HepG2 (cell line): ENCODE measurements around the gene PLCB4. TPM values are rescaled to one million over a fixed set of nuclear protein-coding genes. Genes with fewer than 3 reads are reported as not detected.
A peak's percentile ranks its signal among the peaks of the same experiment; 100 is the strongest.

ENCODE experiments used
- ATAC-seq: fragments of 200-7000 bp; cut with Tn5 transposase; 3 replicates; pipeline ENCODE4 v1.9.1; 2020; ENCODE audit warnings: mild to moderate bottlenecking, moderate library complexity
- BruUV-seq: library from RNA; stranded (reverse); fragments of 400-500 nt; replicated peaks from 2 replicates; lab custom pipeline; 2021; lab: Mats Ljungman, UMichigan
- CTCF ChIA-PET: fragments of 300-600 bp; formaldehyde crosslinking; extraction: SDS; loops from one replicate; lab custom pipeline; 2021; ENCODE audit warnings: low total read pairs, inconsistent platforms, low intra/inter-chr PET ratio; lab: Yijun Ruan, JAX
- POLR2A ChIA-PET: fragments of 350-600 bp; sonication (Branson Sonifier 250); formaldehyde crosslinking; loops from one replicate; lab custom pipeline; 2020; ENCODE audit warnings: antibody characterized with exemption, inconsistent platforms; lab: Yijun Ruan, JAX
- DNase-seq: peaks from one replicate; pipeline ENCODE4 v3.0.0-alpha.2; 2015; ENCODE audit warnings: low spot score
- FAIRE-seq: peaks from 3 replicates; lab custom pipeline; 2011; peaks lifted over from hg19 to GRCh38; lab: Jason Lieb, UNC
- H2AFZ ChIP-seq: one replicate; pipeline ENCODE4 v1.6.1; 2011; ENCODE audit warnings: low read length, inconsistent platforms
- H3K27ac ChIP-seq: fragments of 300-600 bp; 3 replicates; pipeline ENCODE4 v1.8.0; 2011; ENCODE audit warnings: mixed run types, mild to moderate bottlenecking, mixed read lengths, low read length, inconsistent platforms; ENCODE audit not compliant: insufficient read depth; ENCODE audit errors: extremely low read length
- H3K27me3 ChIP-seq, 2 experiments: fragments of 200-600 bp in 1 of 2; 2 replicates in 1 of 2; 3 replicates in 1 of 2; pipeline versions ENCODE4 v1.6.0 to v1.8.0; 2011; ENCODE audit warnings: low read length in 2 of 2, mild to moderate bottlenecking in 2 of 2, moderate library complexity in 2 of 2, inconsistent platforms in 1 of 2; ENCODE audit not compliant: insufficient read depth in 2 of 2, control insufficient read depth in 1 of 2
- H3K36me3 ChIP-seq, 2 experiments: fragments of 200-600 bp in 1 of 2; replicated peaks in 1 of 2; 2 replicates in 1 of 2; 3 replicates in 1 of 2; pipeline versions ENCODE4 v1.5.1 to v1.8.0; 2011; ENCODE audit warnings: low read length in 2 of 2, inconsistent platforms in 1 of 2; ENCODE audit not compliant: insufficient read depth in 2 of 2, control insufficient read depth in 1 of 2
- H3K4me1 ChIP-seq: 2 replicates; pipeline ENCODE4 v1.5.1; 2012; ENCODE audit warnings: low read length, inconsistent platforms; ENCODE audit not compliant: insufficient read depth
- H3K4me2 ChIP-seq: 2 replicates; pipeline ENCODE4 v1.6.0; 2011; ENCODE audit warnings: low read depth, low read length, inconsistent platforms
- H3K4me3 ChIP-seq, 3 experiments: fragments of 200-600 bp in 1 of 3; sonication (generic), shearing (Covaris generic) in 1 of 3; replicated peaks in 1 of 3; 2 replicates each; pipeline ENCODE4 v1.5.1; 2011 to 2016; ENCODE audit warnings: low read length in 3 of 3, inconsistent platforms in 2 of 3, low read depth in 2 of 3, mild to moderate bottlenecking in 2 of 3, control low read depth in 1 of 3, mixed read lengths in 1 of 3; ENCODE audit not compliant: insufficient read depth in 1 of 3
- H3K79me2 ChIP-seq: one replicate; pipeline ENCODE4 v1.6.1; 2011; ENCODE audit warnings: low read length, inconsistent platforms; ENCODE audit not compliant: insufficient read depth
- H3K9ac ChIP-seq: 2 replicates; pipeline ENCODE4 v1.6.0; 2011; ENCODE audit warnings: mild to moderate bottlenecking, low read depth, low read length, inconsistent platforms; ENCODE audit not compliant: insufficient read depth
- H3K9me3 ChIP-seq: 2 replicates; pipeline ENCODE4 v1.5.1; 2012; ENCODE audit warnings: mild to moderate bottlenecking, low read length
- H4K20me1 ChIP-seq: 2 replicates; pipeline ENCODE4 v1.6.0; 2011; ENCODE audit warnings: inconsistent platforms, mild to moderate bottlenecking, low read length, moderate library complexity; ENCODE audit not compliant: insufficient read depth
- AGO2 ChIP-seq: fragments of 200-400 bp; formaldehyde crosslinking; optimal IDR thresholded peaks from 2 replicates; pipeline ENCODE3; 2017; ENCODE audit warnings: mild to moderate bottlenecking, low read depth, low read length, moderate library complexity
- EEA1 ChIP-seq: sonication (generic); formaldehyde crosslinking; IDR thresholded peaks from 2 replicates; pipeline ENCODE4 v1.5.1; 2020; ENCODE audit warnings: mild to moderate bottlenecking, missing genetic modification reagents, borderline replicate concordance
- KLF15 ChIP-seq: sonication (generic); formaldehyde crosslinking; IDR thresholded peaks from 2 replicates; pipeline ENCODE4 v1.8.1; 2023; ENCODE audit warnings: borderline replicate concordance, mild to moderate bottlenecking, inconsistent platforms, missing genetic modification reagents, mixed read lengths
- MAF1 ChIP-seq: sonication (generic); formaldehyde crosslinking; IDR thresholded peaks from 2 replicates; pipeline ENCODE4 v1.5.0; 2020; ENCODE audit warnings: missing genetic modification reagents, borderline replicate concordance
- MAFK ChIP-seq, 2 experiments: IDR thresholded peaks in 1 of 2; conservative IDR thresholded peaks in 1 of 2; 2 replicates each; pipeline ENCODE4 v1.6.1; 2011; ENCODE audit warnings: improper control_type of control experiment in 2 of 2, low read length in 2 of 2
- MYC ChIP-seq: sonication (generic); formaldehyde crosslinking; IDR thresholded peaks from 2 replicates; pipeline ENCODE4 v1.9.0; 2021; ENCODE audit warnings: missing genetic modification reagents, borderline replicate concordance
- PCBP1 ChIP-seq: fragments of 200-400 bp; formaldehyde crosslinking; IDR thresholded peaks from 2 replicates; pipeline ENCODE4 v1.6.1; 2017; ENCODE audit warnings: mild to moderate bottlenecking, low read depth, low read length, borderline replicate concordance
- RBM39 ChIP-seq: fragments of 200-400 bp; formaldehyde crosslinking; IDR thresholded peaks from one replicate; pipeline ENCODE4 v1.6.1; 2018; ENCODE audit warnings: antibody characterized with exemption, mild to moderate bottlenecking, low read depth, low read length; ENCODE audit not compliant: poor library complexity, severe bottlenecking
- SPEN ChIP-seq: sonication (generic); formaldehyde crosslinking; IDR thresholded peaks from 2 replicates; pipeline ENCODE4 v1.5.1; 2020; ENCODE audit warnings: low read depth, mild to moderate bottlenecking, missing genetic modification reagents
- ZNF138 ChIP-seq: sonication (generic); formaldehyde crosslinking; IDR thresholded peaks from 2 replicates; pipeline ENCODE4 v1.5.0; 2020; ENCODE audit warnings: mild to moderate bottlenecking, low read depth, missing genetic modification reagents
- ZNF263 ChIP-seq: sonication (generic); formaldehyde crosslinking; IDR thresholded peaks from 2 replicates; pipeline ENCODE4 v1.4.0; 2020; ENCODE audit warnings: missing genetic modification reagents
- ZNF674 ChIP-seq: sonication (generic); formaldehyde crosslinking; IDR thresholded peaks from 2 replicates; pipeline ENCODE4 v1.5.0; 2020; ENCODE audit warnings: low read depth, mild to moderate bottlenecking, missing genetic modification reagents
- ZNF75D ChIP-seq: sonication (generic); formaldehyde crosslinking; IDR thresholded peaks from 2 replicates; pipeline ENCODE4 v1.8.1; 2023; ENCODE audit warnings: missing genetic modification reagents, mild to moderate bottlenecking, borderline replicate concordance
- WGBS: methylation state at CpG from one replicate; pipeline ENCODE4 v1.1.6; 2017; ENCODE audit warnings: low lambda C conversion rate; 5-methylcytosine and 5-hydroxymethylcytosine counted together
- in situ Hi-C: cut with HindIII; loops from 2 replicates; pipeline ENCODE4 v1.10.0; 2017; ENCODE audit warnings: low pct_unique_long_range_greater_than_20kb; ENCODE audit not compliant: extremely low pct_ligation_motif_present
- intact Hi-C: fragments of 100-400 bp; cut with micrococcal nuclease; formaldehyde crosslinking; loops from one replicate; pipeline ENCODE4 v1.10.0; 2022; ENCODE audit not compliant: unreplicated experiment
- polyA plus RNA-seq, 8 experiments: library from polyadenylated mRNA; depleted of rRNA in 3 of 8; stranded (reverse) in 7 of 8; unstranded in 1 of 8; fragments of >200 nt; fragmentation: Illumina TruSeq in 4 of 8; extraction: Trizol in 4 of 8; gene quantifications; 2 replicates each; pipeline versions ENCODE4 v1.2.1 to v1.2.3, GENCODE V29; 2011 to 2016; ENCODE audit warnings: low read depth in 4 of 8, missing spikeins in 1 of 8, mixed read lengths in 1 of 8; ENCODE audit not compliant: insufficient read depth in 1 of 8
- total RNA-seq, 5 experiments: library from RNA; depleted of rRNA; stranded (reverse); fragments of >200 nt; fragmentation: Illumina TruSeq; extraction: Trizol; gene quantifications; 2 replicates each; pipeline ENCODE4 v1.2.3, GENCODE V29; 2016; ENCODE audit warnings: low read depth in 1 of 5
- TF ChIP-seq, protein P1 (sequence below): sonication (generic); formaldehyde crosslinking; IDR thresholded peaks from 2 replicates; pipeline ENCODE4 v1.9.0; 2021; ENCODE audit warnings: missing genetic modification reagents, borderline replicate concordance

Gene PLCB4
- total and polyA plus RNA-seq, 2 of the 13 experiments (the other 11 are each of a cell fraction or from before 2014, with no cell fraction given) = 0.01 TPM; not detected in 1

DNA sequence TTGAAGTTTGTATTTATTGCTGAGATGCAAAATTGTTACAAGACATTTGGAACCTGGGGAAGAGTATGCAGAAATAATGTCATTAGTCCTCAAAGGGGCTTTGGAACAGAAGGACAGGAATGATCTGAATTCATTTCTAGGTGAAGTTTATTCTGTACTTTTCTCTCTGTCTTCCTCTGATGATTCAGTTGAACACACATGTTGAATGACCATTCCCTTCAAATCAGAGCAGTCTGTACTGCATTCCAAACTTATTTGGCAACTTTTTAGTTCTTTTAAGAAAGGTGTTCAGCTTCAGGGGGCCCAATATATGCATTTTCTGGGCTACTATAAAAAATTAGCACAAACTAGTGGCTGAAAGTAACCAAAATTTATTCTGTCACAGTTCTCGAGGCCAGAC is 231.6 kb downstream of the PLCB4 start:
- Histone ChIP-seq H3K4me1 (peaks cover 27% of the 10 kb centered on the region), H3K27ac (no peak overlapping the region), H3K4me3 (no peak overlapping the region), H2AFZ (no peak overlapping the region), H3K4me2 (no peak overlapping the region), H3K27me3 (no peaks in the 10 kb centered on the region; a peak in 1 of 5 replicates), H3K9ac (no peak overlapping the region), H3K79me2 (no peaks in the 10 kb centered on the region), H3K9me3 (no peaks in the 10 kb centered on the region)
- POLR2A ChIA-PET = no interaction called here
- intact Hi-C loops = no loop called here
- 58% methylated on average over 1 of the region's 1 CpG for WGBS
- ATAC-seq = no peak
- in situ Hi-C loops = no loop called here
- no TSS peak for BruUV-seq
- no peak for TF ChIP-seq AGO2
- TF ChIP-seq MAFK (conservative IDR thresholded peaks at IDR 0.05 in 1 of 2, IDR thresholded peaks at IDR 0.05 in 1 of 2; ENCODE audit: low read length in 2 of 2) = 0 out of 4 replicates have a peak, but pooled peaks have one; percentile 3 to 12
- TF ChIP-seq, all 625 proteins: peak for 1
- Histone ChIP-seq H4K20me1 (no peaks in the 10 kb centered on the region), H3K36me3 (no peaks in the 10 kb centered on the region)
- no peak for FAIRE-seq
- CTCF ChIA-PET = no interaction called here
- DNase-seq = peak; percentile 16

DNA sequence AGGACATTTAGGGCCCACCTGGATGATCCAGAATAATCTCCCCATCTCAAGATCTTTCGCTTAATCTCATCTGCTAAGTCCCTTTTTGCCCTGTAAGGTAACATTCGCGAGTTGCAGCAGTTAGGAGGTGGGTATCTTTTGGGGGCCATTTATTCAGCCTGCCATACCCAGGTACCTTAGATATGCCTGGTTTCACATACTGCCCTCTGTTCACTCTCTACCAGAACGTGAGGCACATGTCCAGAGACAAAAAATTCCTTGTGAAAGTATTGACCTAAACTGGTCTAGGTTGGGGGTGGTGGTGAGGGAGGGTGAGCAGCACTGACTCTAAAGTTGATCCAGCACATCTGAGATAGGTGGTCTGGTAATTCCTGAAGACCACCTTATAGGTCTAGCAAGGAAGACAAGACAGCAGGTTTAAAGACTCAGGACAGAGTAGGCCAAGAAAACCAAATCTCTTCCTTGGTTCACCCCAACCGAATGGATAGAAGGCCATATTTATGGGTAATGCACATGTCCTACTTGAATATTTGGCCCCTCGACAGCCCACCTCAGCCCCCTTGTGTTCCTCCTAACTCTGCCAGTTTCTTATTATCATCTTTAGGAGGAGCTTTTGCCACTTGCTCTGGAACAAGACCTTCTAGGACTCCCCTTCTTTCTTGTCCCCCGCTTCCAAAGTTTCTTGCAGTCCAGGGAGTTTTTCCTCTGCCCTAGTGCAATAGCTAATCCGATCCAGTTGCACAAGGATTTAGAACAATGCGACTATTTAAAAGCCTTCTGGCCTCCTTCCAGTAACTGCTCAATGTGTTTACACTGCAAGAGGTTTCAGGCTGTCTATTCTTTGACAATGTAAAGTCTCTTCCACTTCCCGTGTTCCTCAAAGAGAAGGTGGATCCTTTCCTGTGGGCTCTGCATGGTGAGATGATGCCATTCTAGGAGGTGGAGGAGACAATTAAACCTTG is 232.5 kb downstream of the PLCB4 start:
- Histone ChIP-seq H3K4me2 (peak overlapping the region; percentile 54), H3K36me3 (no peaks in the 10 kb centered on the region), H3K27ac (no peak overlapping the region), H3K9ac (no peak overlapping the region), H3K4me1 (peaks cover 27% of the 10 kb centered on the region), H3K79me2 (no peaks in the 10 kb centered on the region), H4K20me1 (no peaks in the 10 kb centered on the region), H3K27me3 (no peaks in the 10 kb centered on the region; a peak in 1 of 5 replicates), H2AFZ (no peak overlapping the region), H3K9me3 (no peaks in the 10 kb centered on the region), H3K4me3 (no peak overlapping the region)
- in situ Hi-C loops (no loop called here), intact Hi-C loops (loop anchor here (1.0 kb wide), 1 partner anchor 15 kb away; no protein-coding TSS in a partner anchor)
- DNase-seq (peak; percentile 99), ATAC-seq (peak; percentile 99), FAIRE-seq (peak; percentile 96)
- POLR2A ChIA-PET = no interaction called here
- WGBS = 26% methylated on average over 10 of the region's 10 CpGs
- BruUV-seq = no TSS peak
- CTCF ChIA-PET = no interaction called here
- no peak for TF ChIP-seq MAF1
- TF ChIP-seq ZNF674 (CRISPR knock-in tag) = no peak
- TF ChIP-seq, protein P1, sequence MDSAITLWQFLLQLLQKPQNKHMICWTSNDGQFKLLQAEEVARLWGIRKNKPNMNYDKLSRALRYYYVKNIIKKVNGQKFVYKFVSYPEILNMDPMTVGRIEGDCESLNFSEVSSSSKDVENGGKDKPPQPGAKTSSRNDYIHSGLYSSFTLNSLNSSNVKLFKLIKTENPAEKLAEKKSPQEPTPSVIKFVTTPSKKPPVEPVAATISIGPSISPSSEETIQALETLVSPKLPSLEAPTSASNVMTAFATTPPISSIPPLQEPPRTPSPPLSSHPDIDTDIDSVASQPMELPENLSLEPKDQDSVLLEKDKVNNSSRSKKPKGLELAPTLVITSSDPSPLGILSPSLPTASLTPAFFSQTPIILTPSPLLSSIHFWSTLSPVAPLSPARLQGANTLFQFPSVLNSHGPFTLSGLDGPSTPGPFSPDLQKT = no peak
- TF ChIP-seq RBM39 = no peak
- peak; percentile 24; the same call in 1 of the 2 replicates for TF ChIP-seq SPEN (CRISPR knock-in tag)
- TF ChIP-seq ZNF263 (CRISPR knock-in tag) = no peak
- TF ChIP-seq KLF15 (CRISPR knock-in tag) = no peak
- TF ChIP-seq ZNF138 (CRISPR knock-in tag) = no peak
- no peak for TF ChIP-seq MYC (CRISPR knock-in tag)
- no peak for TF ChIP-seq EEA1
- no peak for TF ChIP-seq ZNF75D (CRISPR knock-in tag)
- no peak for TF ChIP-seq PCBP1
